Head of caudate nucleus (tissue), 42 donors: Measurements from ENCODE around the gene IL15.
"Not testable (repeated sequence)": the region's sequence is repeated elsewhere in the genome, so short reads cannot be mapped to it uniquely, and the experiment has no call there.

ENCODE experiments used
- DNase-seq, 42 donors: peaks; one replicate each; pipeline versions ENCODE4 v3.0.0 to v3.0.0-alpha.2; 2020 to 2021; ENCODE audit warnings: mixed read lengths in 7 of 42
- intact Hi-C: fragments of 100-400 bp; cut with DNase I; formaldehyde crosslinking; loops from one replicate; pipeline ENCODE4 v1.15.0; 2022

The IL15 gene

GRCh38 chr4:141751806-141752205 is 115.4 kb downstream of the IL15 start:
- intact Hi-C loops, DNase-seq: not testable (repeated sequence)

DNA sequence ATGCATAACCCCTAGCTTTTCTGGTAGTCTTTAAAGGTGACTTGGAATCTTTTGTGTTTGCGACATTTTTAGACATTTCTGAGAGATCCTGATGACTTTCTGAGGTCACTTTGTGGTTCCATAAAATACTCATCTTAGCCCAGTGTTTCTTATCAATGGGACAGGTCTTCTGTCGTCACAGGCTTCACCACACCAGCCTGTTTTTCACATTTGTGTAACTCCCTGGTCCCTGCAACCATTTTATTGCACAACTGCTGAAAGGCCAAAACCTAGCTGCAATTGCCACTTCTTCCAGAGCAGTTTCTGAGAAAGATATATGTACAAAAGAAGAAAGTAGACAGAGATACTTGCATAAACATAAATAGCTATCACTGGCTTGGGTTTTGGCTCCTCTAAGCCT is 120.9 kb downstream of the IL15 start:
- DNase-seq = no peak
- intact Hi-C loops = no loop called here

GRCh38 chr4:141759796-141760425 is 123.5 kb downstream of the IL15 start:
- intact Hi-C loops = no loop called here
- no peak for DNase-seq

- intact Hi-C loops = no loop called here
- no peak for DNase-seq
Observed at GRCh38 chr4:141761926-141762325, 125.5 kb downstream of the IL15 start.

DNA sequence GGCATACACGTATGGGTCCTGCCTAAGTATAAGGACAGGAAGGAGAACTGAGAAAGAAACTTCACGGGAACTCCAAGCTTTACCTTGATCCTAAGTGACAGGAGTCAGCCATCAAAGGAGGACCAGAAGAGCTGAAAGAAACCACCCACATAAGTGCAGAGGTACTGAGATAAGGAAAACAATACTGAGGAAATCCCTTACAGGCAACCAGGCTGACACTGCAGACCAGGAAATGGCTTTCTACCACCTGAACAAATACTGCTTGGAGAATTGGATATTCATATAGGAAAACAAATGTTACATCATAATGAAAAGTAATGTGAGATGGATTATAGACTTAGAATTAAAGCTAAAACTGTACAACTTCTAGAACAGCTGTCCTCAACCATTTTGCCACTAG is 127.0 kb downstream of the IL15 start:
- no peak for DNase-seq
- intact Hi-C loops = no loop called here

GRCh38 chr4:141768954-141769353 is 132.6 kb downstream of the IL15 start:
- intact Hi-C loops = no loop called here
- peak in 1 of 42 donors; percentile 9 for DNase-seq

DNA sequence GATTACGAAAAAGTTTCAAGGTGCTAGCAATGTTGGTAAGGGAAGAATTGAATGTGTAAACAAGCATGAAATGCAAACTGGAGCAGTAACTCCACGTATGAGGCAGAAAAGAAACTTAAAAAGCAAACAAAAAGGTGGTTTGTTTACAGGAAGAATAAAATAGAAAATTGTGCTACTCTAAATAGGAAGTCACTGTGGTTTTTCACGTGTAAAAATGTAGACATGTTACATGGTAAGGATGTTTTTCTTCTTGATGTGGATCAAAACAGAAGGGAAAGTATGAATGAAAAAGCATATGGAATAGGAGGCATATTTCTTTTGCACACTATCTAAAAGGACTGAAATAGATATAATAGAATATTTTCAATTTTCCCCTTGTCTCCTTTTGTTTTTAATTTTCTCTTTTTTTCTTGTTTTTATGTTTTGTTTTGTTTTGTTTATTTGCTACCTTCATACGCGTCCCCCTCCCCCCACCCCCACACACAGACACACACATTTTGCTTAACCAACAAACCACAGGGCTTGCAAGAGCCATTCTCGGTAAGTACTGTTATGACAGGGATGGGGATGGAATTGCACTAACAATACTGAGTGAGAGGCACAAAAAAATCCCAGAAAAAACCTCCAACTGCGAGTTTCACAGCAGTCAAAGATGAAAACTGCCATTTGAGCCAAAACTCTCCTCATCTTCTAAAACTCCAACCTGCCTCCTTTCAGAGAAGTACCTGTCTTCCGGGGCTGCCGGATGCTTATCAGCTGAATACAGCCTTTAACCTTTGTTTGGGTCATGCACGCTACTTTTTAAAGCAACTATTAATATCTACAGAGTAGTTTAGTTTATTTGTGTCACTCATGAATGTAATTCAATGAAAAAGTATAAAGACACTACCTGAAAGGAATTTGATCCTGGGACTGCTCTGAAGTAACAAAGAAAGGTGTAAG is 135.8 kb downstream of the IL15 start:
- intact Hi-C loops = no loop called here
- DNase-seq = no peak

DNA sequence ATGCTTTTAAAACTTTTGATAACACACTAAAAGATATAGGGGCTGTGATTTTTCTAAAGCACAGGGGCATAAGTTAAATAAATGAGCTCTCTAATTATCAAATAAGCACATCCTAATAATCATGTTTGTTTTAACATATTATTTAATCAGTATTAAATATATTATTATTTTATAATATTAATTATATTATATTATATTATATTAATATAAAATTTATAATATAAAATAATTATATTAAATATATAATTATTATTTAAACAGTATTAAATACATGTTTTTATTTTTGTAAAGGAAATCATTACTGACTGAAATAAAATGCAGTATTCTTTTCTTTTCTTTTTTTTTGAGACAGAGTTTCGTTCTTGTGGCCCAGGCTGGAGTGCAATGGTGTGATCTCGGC is 136.5 kb downstream of the IL15 start:
- no peak for DNase-seq
- intact Hi-C loops = no loop called here

- DNase-seq = no peak
- intact Hi-C loops = no loop called here
Observed at GRCh38 chr4:141782205-141782604, 145.8 kb downstream of the IL15 start.
